ENCODE measurements around the gene GLB1L3.

Gene GLB1L3

GRCh38 chr11:134260503-134260902 lies 15.7 kb upstream of the GLB1L3 start:
- TF ChIP-seq CTCF (IDR thresholded peaks at IDR 0.05; ENCODE audit: low read depth, low read length) = no peak
- no peak for DNase-seq (ENCODE audit: extremely low read depth, low read depth)

DNA sequence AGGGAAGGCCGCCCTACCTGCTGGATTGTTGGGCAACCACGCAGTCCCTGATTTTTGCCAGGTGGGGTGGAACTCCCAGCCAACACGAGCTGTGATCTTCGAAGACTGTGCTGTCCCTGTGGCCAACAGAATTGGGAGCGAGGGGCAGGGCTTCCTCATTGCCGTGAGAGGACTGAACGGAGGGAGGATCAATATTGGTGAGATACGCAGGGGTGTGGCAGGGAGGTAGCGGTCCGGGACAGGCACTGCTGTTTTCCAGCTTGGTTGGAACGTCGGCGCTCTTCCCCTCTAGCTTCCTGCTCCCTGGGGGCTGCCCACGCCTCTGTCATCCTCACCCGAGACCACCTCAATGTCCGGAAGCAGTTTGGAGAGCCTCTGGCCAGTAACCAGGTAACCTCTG lies 15.2 kb upstream of the GLB1L3 start:
- TF ChIP-seq CTCF (IDR thresholded peaks at IDR 0.05; ENCODE audit: low read depth, low read length) = no peak
- no peak for DNase-seq (ENCODE audit: extremely low read depth, low read depth)

DNA sequence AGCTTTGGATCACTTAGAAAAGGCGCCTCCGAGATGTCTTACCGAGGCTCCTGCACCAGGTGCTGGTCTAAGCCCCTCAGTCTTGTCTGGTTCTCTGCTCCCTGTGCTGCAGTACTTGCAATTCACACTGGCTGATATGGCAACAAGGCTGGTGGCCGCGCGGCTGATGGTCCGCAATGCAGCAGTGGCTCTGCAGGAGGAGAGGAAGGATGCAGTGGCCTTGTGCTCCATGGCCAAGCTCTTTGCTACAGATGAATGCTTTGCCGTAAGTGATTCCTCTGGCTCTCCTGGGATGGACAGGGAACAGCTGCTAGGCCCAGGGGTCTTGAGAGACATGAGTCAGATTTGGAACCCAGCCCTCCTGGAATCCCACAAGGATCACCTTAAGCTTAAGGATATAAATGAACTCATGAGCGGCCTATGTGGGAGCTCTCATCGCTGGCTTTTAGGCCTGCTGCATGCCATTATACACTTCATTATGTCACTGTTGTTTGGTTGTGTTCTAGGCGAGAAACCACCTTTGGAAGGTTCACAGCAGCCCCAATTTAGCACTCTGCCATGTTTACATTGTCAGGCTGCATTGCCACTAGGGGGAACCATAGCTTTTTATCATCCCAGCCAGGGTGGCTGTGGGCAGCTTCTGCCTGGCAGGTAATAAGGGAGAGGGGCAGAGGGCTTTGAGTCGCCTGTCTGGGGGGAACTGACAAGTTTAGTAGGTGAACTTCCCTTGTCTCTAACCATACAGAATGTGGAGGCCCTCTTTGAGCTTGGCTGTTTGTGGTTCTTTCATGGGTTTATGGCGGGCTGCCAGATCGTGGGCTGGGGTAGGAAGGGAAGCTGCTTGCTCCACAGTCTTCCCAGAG lies 14.3 kb upstream of the GLB1L3 start:
- no peak for DNase-seq (ENCODE audit: extremely low read depth, low read depth)

DNA sequence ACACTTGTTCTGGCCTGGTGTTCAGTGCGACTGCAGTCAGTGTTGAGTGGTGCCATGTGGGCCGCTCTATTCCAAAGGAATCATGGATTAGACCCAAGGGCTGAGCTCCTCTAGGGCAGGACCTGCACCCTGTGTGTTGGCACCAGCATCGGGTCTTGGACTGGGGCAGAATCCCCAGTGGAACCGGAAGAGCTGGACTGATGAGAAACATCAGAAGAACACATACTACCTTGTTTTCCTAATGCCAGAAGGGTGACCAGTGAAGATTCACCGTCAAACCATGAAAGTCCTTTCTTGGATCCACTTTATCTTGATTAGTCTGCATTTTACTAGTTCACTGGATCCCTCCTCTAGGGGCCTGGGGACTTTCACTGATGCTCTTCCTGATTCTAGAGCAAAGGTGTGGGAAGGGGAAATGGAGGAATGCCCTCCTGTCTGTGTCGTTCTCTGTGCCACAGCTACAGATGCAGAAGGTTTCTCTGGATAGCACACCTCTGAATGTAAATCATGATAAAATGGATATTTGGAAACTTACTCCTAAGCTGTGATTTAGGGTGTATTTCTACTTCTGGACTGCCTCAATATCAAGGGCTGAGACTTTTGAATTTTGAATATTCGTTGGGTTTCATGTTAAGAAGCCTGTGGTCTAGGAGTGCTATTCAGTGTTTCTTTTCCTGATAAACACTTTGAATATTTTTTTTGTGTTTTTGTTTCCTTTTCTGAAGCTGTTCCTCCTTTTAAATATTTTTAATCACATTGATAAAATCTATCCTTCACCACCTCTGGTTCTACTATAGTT lies 11.0 kb upstream of the GLB1L3 start:
- DNase-seq (ENCODE audit: extremely low read depth, low read depth) = no peak
- no peak for TF ChIP-seq CTCF (IDR thresholded peaks at IDR 0.05; ENCODE audit: low read depth, low read length)

More for the DNA sequence above, 14.3 kb upstream of the GLB1L3 start:
- TF ChIP-seq CTCF (IDR thresholded peaks at IDR 0.05; ENCODE audit: low read depth, low read length) = peak; percentile 44

- TF ChIP-seq CTCF (IDR thresholded peaks at IDR 0.05; ENCODE audit: low read depth, low read length) = no peak
- no peak for DNase-seq (ENCODE audit: extremely low read depth, low read depth)
These were observed 9.7 kb upstream of the GLB1L3 start for GRCh38 chr11:134266440-134266839.

DNA sequence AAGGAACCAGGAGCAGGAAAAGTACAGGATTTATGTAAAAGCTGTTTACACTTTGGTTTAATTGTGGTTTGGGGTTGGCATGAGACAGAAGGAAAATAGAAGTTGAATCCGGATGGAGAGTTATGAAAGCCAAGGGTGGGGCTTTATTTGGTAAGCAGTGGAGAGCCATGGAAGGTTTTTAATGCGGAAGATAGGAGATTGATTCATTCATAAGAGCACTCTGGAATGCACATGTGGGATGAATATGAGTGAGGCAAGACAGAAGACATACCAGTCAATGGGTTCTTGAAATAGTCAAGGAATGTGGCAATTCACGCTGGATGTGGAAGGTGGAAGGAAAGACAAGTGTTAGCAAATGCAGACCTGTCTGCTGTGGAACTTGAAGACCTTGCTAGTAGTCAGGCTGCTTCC lies 9.3 kb upstream of the GLB1L3 start:
- no peak for TF ChIP-seq CTCF (IDR thresholded peaks at IDR 0.05; ENCODE audit: low read depth, low read length)
- DNase-seq (ENCODE audit: extremely low read depth, low read depth) = peak; percentile 66

GRCh38 chr11:134267461-134267860 lies 8.7 kb upstream of the GLB1L3 start:
- no peak for TF ChIP-seq CTCF (IDR thresholded peaks at IDR 0.05; ENCODE audit: low read depth, low read length)
- DNase-seq (ENCODE audit: extremely low read depth, low read depth) = no peak
